H1 (cell line): Measurements from ENCODE around the gene RIOK3. TPM values are rescaled to one million over a fixed set of nuclear protein-coding genes. Genes with fewer than 3 reads are reported as not detected.

Experiments used
- EP300 ChIP-seq, 2 experiments: IDR thresholded peaks; 1 replicate in 1 of 2; 2 replicates in 1 of 2; pipeline ENCODE4 v1.6.1; 2011 to 2012; ENCODE audit warnings: low read depth in 2 of 2, low read length in 2 of 2, mild to moderate bottlenecking in 2 of 2, borderline replicate concordance in 1 of 2, inconsistent platforms in 1 of 2, moderate library complexity in 1 of 2
- JUND ChIP-seq: IDR thresholded peaks from 2 replicates; pipeline ENCODE4 v1.6.1; 2011; ENCODE audit warnings: mild to moderate bottlenecking, improper control_type of control experiment, low read length
- KDM5A ChIP-seq: fragments of 200-600 bp; IDR thresholded peaks from 2 replicates; pipeline ENCODE4 v1.7.1; 2012; ENCODE audit warnings: mild to moderate bottlenecking, low read length, inconsistent platforms, mixed read lengths
- PHF8 ChIP-seq: fragments of 200-600 bp; sonication (generic); conservative IDR thresholded peaks from 2 replicates; pipeline ENCODE4 v1.7.1; 2012; ENCODE audit warnings: low read depth, mild to moderate bottlenecking, inconsistent platforms, low read length, moderate library complexity
- RNF2 ChIP-seq: fragments of 200-900, 300-1000 bp; sonication (generic); IDR thresholded peaks from 2 replicates; pipeline ENCODE4 v1.7.1; 2016; ENCODE audit warnings: borderline replicate concordance, low read depth, mild to moderate bottlenecking, antibody characterized with exemption, low read length; ENCODE audit not compliant: poor library complexity, severe bottlenecking; ENCODE audit errors: missing control alignments
- SIN3A ChIP-seq, 2 experiments: IDR thresholded peaks in 1 of 2; conservative IDR thresholded peaks in 1 of 2; 2 replicates each; pipeline ENCODE4 v1.6.1; 2011 to 2012; ENCODE audit warnings: low read length in 2 of 2, improper control_type of control experiment in 1 of 2, low read depth in 1 of 2, mild to moderate bottlenecking in 1 of 2
- SP2 ChIP-seq: IDR thresholded peaks from 2 replicates; pipeline ENCODE4 v1.6.1; 2012; ENCODE audit warnings: mild to moderate bottlenecking, low read length, inconsistent platforms
- TAF7 ChIP-seq: optimal IDR thresholded peaks from 2 replicates; pipeline ENCODE3; 2011; ENCODE audit warnings: low read depth, mild to moderate bottlenecking, inconsistent platforms, low read length, moderate library complexity, borderline replicate concordance
- polyA plus RNA-seq, 7 experiments: library from polyadenylated mRNA; depleted of rRNA in 3 of 7; stranded (reverse) in 5 of 7; unstranded in 2 of 7; fragments of >200 nt in 5 of 7; fragments of 200-250 nt in 2 of 7; gene quantifications; 1 replicate in 5 of 7; 2 replicates in 1 of 7; 4 replicates in 1 of 7; pipeline versions ENCODE4 v1.2.1 to v1.2.3, GENCODE V29; 2011 to 2013; ENCODE audit warnings: missing spikeins in 2 of 7, mixed read lengths in 2 of 7
- total RNA-seq: library from RNA; stranded (reverse); fragmentation: NEBNext Ultra II Directional; extraction: Animal tissue kit (Norgen Biotek cat#: 25700); gene quantifications from 2 replicates; pipeline ENCODE4 v1.2.1, GENCODE V29; 2021

The RIOK3 gene
- total and polyA plus RNA-seq, 2 of the 8 experiments (the other 6 are each of a cell fraction or from before 2014, with no cell fraction given): 7.5 to 24.3 TPM

DNA sequence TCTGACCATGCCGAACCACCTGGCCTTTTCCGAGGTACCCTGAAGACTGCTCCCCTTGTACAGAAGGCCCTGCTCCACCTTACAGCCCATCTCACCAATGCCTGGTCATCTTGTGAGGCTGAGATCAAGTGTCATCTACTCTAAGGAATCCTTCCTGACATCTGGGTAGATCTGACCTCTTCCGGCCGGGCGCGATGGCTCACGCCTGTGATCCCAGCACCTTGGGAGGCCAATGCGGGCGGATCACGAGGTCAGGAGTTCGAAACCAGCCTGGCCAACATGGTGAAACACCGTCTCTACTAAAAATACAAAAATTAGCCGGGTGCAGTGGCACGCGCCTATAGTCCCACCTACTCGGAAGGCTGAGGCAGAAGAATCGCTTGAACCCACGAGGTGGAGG, 2.1 kb upstream of the RIOK3 start (continued):
- TF ChIP-seq EP300 (IDR thresholded peaks at IDR 0.05; ENCODE audit: borderline replicate concordance in 1 of 2, low read depth in 2 of 2, low read length in 2 of 2): no peak
- no peak for TF ChIP-seq RNF2
- TF ChIP-seq JUND: no peak
- no peak for TF ChIP-seq SP2
- no peak for TF ChIP-seq KDM5A
- TF ChIP-seq TAF7: no peak
- no peak for TF ChIP-seq SIN3A (conservative IDR thresholded peaks at IDR 0.05 in 1 of 2, IDR thresholded peaks at IDR 0.05 in 1 of 2; ENCODE audit: low read depth in 1 of 2, low read length in 2 of 2)
- no peak for TF ChIP-seq PHF8
